HG03108 (cell line): ENCODE data around the gene CBL.

Experiments used
- ATAC-seq: cut with Tn5 transposase; IDR thresholded peaks from one replicate; pipeline ENCODE4 v1.9.1; 2021; ENCODE audit warnings: moderate library complexity; ENCODE audit not compliant: unreplicated experiment

The CBL gene

GRCh38 chr11:119342362-119343130 is 136.4 kb downstream of the CBL start:
- ATAC-seq: no peak

GRCh38 chr11:119343726-119344125 is 137.6 kb downstream of the CBL start:
- no peak for ATAC-seq

GRCh38 chr11:119344291-119345010 is 138.3 kb downstream of the CBL start:
- ATAC-seq: no peak

- no peak for ATAC-seq
Observed at GRCh38 chr11:119345685-119346084, 139.5 kb downstream of the CBL start.

- no peak for ATAC-seq
Observed at GRCh38 chr11:119346605-119347004, 140.5 kb downstream of the CBL start, which contains the start of gene MFRP. MFRP (minus strand) TSS chr11:119346705; CDS start chr11:119346513, 192 bp downstream.

- no peak for ATAC-seq
Observed at GRCh38 chr11:119347242-119347641, 141.1 kb downstream of the CBL start.

GRCh38 chr11:119347940-119348605 is 141.9 kb downstream of the CBL start:
- ATAC-seq: no peak

- no peak for ATAC-seq
Observed at GRCh38 chr11:119350302-119350701, 144.2 kb downstream of the CBL start.

- ATAC-seq: no peak
Observed at GRCh38 chr11:119351232-119351631, 145.1 kb downstream of the CBL start.

- ATAC-seq: no peak
Observed at GRCh38 chr11:119352857-119353260, 146.7 kb downstream of the CBL start.

GRCh38 chr11:119355091-119355843 is 149.1 kb downstream of the CBL start:
- ATAC-seq: no peak

- peak; percentile 66 for ATAC-seq
Observed at GRCh38 chr11:119356349-119357031, 150.4 kb downstream of the CBL start.

- ATAC-seq: no peak
Observed at GRCh38 chr11:119357074-119357473, 150.9 kb downstream of the CBL start.
